ENCODE results near the gene CPOX. TPM values are rescaled to one million over a fixed set of nuclear protein-coding genes. Genes with fewer than 3 reads are reported as not detected.

CPOX gene
- total RNA-seq, 1 donor from 2014 or later, result 11.5 TPM

GRCh38 chr3:98548544-98548943 lies 44.9 kb downstream of the CPOX start:
- no peaks in the 10 kb centered on the region for H3K36me3 Mint-ChIP-seq (ENCODE audit: unreplicated experiment)
- no peak overlapping the region for H3K4me3 Mint-ChIP-seq (ENCODE audit: unreplicated experiment)
- H3K27ac Mint-ChIP-seq (ENCODE audit: unreplicated experiment), result no peak overlapping the region
- TF ChIP-seq CTCF (IDR thresholded peaks at IDR 0.05; ENCODE audit: partially characterized antibody, unreplicated experiment), result no peak
- H3K9me3 Mint-ChIP-seq (ENCODE audit: unreplicated experiment), result no peaks in the 10 kb centered on the region
- no peaks in the 10 kb centered on the region for H3K27me3 Mint-ChIP-seq (ENCODE audit: unreplicated experiment)
- no peaks in the 10 kb centered on the region for H3K4me1 Mint-ChIP-seq (ENCODE audit: low read depth, unreplicated experiment)
- no peak for DNase-seq

- Mint-ChIP-seq H3K27me3 (ENCODE audit: unreplicated experiment) (no peaks in the 10 kb centered on the region), H3K27ac (ENCODE audit: unreplicated experiment) (no peak overlapping the region), H3K9me3 (ENCODE audit: unreplicated experiment) (no peaks in the 10 kb centered on the region), H3K36me3 (ENCODE audit: unreplicated experiment) (no peaks in the 10 kb centered on the region), H3K4me1 (ENCODE audit: low read depth, unreplicated experiment) (no peaks in the 10 kb centered on the region), H3K4me3 (ENCODE audit: unreplicated experiment) (no peak overlapping the region)
- TF ChIP-seq CTCF (IDR thresholded peaks at IDR 0.05; ENCODE audit: partially characterized antibody, unreplicated experiment), result no peak
- DNase-seq, result no peak
Observed at GRCh38 chr3:98545940-98546339, 47.5 kb downstream of the CPOX start.

DNA sequence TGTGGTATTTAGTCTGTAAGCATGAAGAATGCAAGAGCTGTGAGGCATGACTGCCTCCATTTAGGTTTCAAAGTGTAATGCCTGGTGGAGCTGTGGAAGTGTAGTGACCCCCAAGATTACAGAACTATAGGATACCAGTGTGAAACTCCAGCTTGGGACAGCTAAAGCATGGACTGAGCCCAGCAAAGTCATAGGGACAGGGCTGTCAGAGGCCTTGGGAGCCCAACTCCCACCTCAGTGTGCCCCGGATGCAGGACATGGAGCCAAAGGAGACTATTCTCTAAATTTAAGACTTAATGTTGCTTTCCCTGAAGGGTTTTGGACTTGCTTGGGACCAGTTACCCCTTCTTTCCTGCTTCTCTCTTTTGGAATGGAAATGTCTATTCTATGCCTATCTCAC lies 50.8 kb downstream of the CPOX start:
- Mint-ChIP-seq H3K4me3 (ENCODE audit: unreplicated experiment) (no peak overlapping the region), H3K27me3 (ENCODE audit: unreplicated experiment) (no peaks in the 10 kb centered on the region), H3K9me3 (ENCODE audit: unreplicated experiment) (no peaks in the 10 kb centered on the region), H3K4me1 (ENCODE audit: low read depth, unreplicated experiment) (no peaks in the 10 kb centered on the region), H3K27ac (ENCODE audit: unreplicated experiment) (no peak overlapping the region), H3K36me3 (ENCODE audit: unreplicated experiment) (no peaks in the 10 kb centered on the region)
- DNase-seq, result no peak
- TF ChIP-seq CTCF (IDR thresholded peaks at IDR 0.05; ENCODE audit: partially characterized antibody, unreplicated experiment), result no peak

DNA sequence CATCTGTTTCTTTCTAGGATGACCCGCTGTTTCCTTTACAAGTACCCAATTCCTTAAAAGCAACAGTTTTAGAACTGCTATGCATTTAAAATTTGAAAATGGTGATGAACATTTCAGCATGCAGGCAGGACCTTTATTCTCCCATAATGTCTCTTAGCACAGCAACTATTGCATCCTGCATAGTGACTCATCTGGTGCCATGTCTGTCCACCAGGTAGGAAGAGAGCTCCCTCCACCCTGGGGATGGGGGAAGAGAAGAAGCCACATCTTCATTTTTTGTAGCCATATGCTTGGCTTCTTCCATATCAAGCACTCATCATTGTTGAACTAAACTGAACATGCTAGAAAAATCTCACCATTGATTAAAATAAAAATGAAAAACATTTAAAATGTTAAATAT lies 51.7 kb downstream of the CPOX start:
- Mint-ChIP-seq H3K27ac (ENCODE audit: unreplicated experiment) (no peak overlapping the region), H3K9me3 (ENCODE audit: unreplicated experiment) (no peaks in the 10 kb centered on the region), H3K4me3 (ENCODE audit: unreplicated experiment) (no peak overlapping the region), H3K27me3 (ENCODE audit: unreplicated experiment) (no peaks in the 10 kb centered on the region), H3K36me3 (ENCODE audit: unreplicated experiment) (no peaks in the 10 kb centered on the region), H3K4me1 (ENCODE audit: low read depth, unreplicated experiment) (no peaks in the 10 kb centered on the region)
- no peak for TF ChIP-seq CTCF (IDR thresholded peaks at IDR 0.05; ENCODE audit: partially characterized antibody, unreplicated experiment)
- DNase-seq, result no peak

- no peaks in the 10 kb centered on the region for H3K27me3 Mint-ChIP-seq (ENCODE audit: unreplicated experiment)
- H3K27ac Mint-ChIP-seq (ENCODE audit: unreplicated experiment), result no peak overlapping the region
- DNase-seq, result no peak
- no peaks in the 10 kb centered on the region for H3K36me3 Mint-ChIP-seq (ENCODE audit: unreplicated experiment)
- H3K4me3 Mint-ChIP-seq (ENCODE audit: unreplicated experiment), result no peak overlapping the region
- no peaks in the 10 kb centered on the region for H3K4me1 Mint-ChIP-seq (ENCODE audit: low read depth, unreplicated experiment)
- H3K9me3 Mint-ChIP-seq (ENCODE audit: unreplicated experiment), result no peaks in the 10 kb centered on the region
- no peak for TF ChIP-seq CTCF (IDR thresholded peaks at IDR 0.05; ENCODE audit: partially characterized antibody, unreplicated experiment)
Observed at GRCh38 chr3:98540346-98540745, 53.1 kb downstream of the CPOX start.
